HEK293T (cell line): ENCODE results near the gene MORC4.

Experiments used
- CTCF ChIA-PET: fragments of 350-600 bp; formaldehyde crosslinking; extraction: SDS; loops from one replicate; lab custom pipeline; 2021; ENCODE audit warnings: antibody characterized with exemption, inconsistent platforms; lab: Yijun Ruan, JAX
- POLR2A ChIA-PET: fragments of 350-600 bp; formaldehyde crosslinking; extraction: SDS; loops from one replicate; lab custom pipeline; 2020; ENCODE audit warnings: antibody characterized with exemption, inconsistent platforms; lab: Yijun Ruan, JAX
- DNase-seq: peaks from one replicate; pipeline ENCODE4 v3.0.0; 2012; ENCODE audit warnings: mixed read lengths; ENCODE audit errors: extremely low spot score
- ARNT ChIP-seq: fragments of 450-650 bp; IDR thresholded peaks from 2 replicates; pipeline ENCODE4 v1.6.1; 2017; ENCODE audit warnings: mild to moderate bottlenecking
- BHLHE40 ChIP-seq: fragments of 450-650 bp; IDR thresholded peaks from 2 replicates; pipeline ENCODE4 v1.6.1; 2016; ENCODE audit warnings: mild to moderate bottlenecking, moderate library complexity, borderline replicate concordance
- CTBP1 ChIP-seq: fragments of 450-650 bp; IDR thresholded peaks from 2 replicates; pipeline ENCODE4 v1.6.1; 2016; ENCODE audit warnings: borderline replicate concordance
- ELF4 ChIP-seq: fragments of 450-650 bp; IDR thresholded peaks from 2 replicates; pipeline ENCODE4 v1.6.1; 2017; ENCODE audit warnings: antibody characterized with exemption
- FOXA1 ChIP-seq: fragments of 450-650 bp; IDR thresholded peaks from 2 replicates; pipeline ENCODE4 v1.6.1; 2016; ENCODE audit warnings: mild to moderate bottlenecking
- FOXK2 ChIP-seq: fragments of 450-650 bp; IDR thresholded peaks from 2 replicates; pipeline ENCODE4 v1.6.1; 2016; ENCODE audit warnings: mild to moderate bottlenecking
- FOXM1 ChIP-seq: fragments of 450-650 bp; IDR thresholded peaks from 2 replicates; pipeline ENCODE4 v1.6.1; 2017; ENCODE audit warnings: mild to moderate bottlenecking, borderline replicate concordance
- HDGF ChIP-seq: fragments of 450-650 bp; IDR thresholded peaks from 2 replicates; pipeline ENCODE4 v1.6.1; 2017; ENCODE audit warnings: antibody characterized with exemption, borderline replicate concordance
- L3MBTL2 ChIP-seq: fragments of 450-650 bp; conservative IDR thresholded peaks from 2 replicates; pipeline ENCODE4 v1.6.1; 2016; ENCODE audit warnings: mild to moderate bottlenecking
- LEF1 ChIP-seq: fragments of 450-650 bp; IDR thresholded peaks from 2 replicates; pipeline ENCODE4 v1.6.1; 2017; ENCODE audit warnings: mild to moderate bottlenecking, borderline replicate concordance
- NFRKB ChIP-seq: fragments of 450-650 bp; IDR thresholded peaks from 2 replicates; pipeline ENCODE4 v1.6.1; 2016; ENCODE audit warnings: mild to moderate bottlenecking, moderate library complexity
- PKNOX1 ChIP-seq: fragments of 450-650 bp; IDR thresholded peaks from 2 replicates; pipeline ENCODE4 v1.6.1; 2016
- SP1 ChIP-seq: fragments of 450-650 bp; IDR thresholded peaks from 2 replicates; pipeline ENCODE4 v1.6.1; 2017
- SUZ12 ChIP-seq: fragments of 450-650 bp; IDR thresholded peaks from 2 replicates; pipeline ENCODE4 v1.6.1; 2016; ENCODE audit warnings: mild to moderate bottlenecking
- TARDBP ChIP-seq: fragments of 450-650 bp; IDR thresholded peaks from 2 replicates; pipeline ENCODE4 v1.6.1; 2016
- ZNF384 ChIP-seq: fragments of 450-650 bp; IDR thresholded peaks from 2 replicates; pipeline ENCODE4 v1.6.1; 2016

MORC4 gene

GRCh38 chrX:106931831-106932491 is 68.1 kb downstream of the MORC4 start:
- ChIA-PET POLR2A (no interaction called here), CTCF (interaction anchor here (1.0 kb wide), 2 partner anchors 10 to 37 kb away, joined by 4 to 8 read pairs; no protein-coding TSS in a partner anchor)
- no peak for DNase-seq
- TF ChIP-seq FOXK2 (no peak), NFRKB (no peak), ARNT (no peak), BHLHE40 (no peak), L3MBTL2 (no peak), SUZ12 (no peak), FOXM1 (no peak), ELF4 (no peak), TARDBP (no peak), FOXA1 (no peak), HDGF (no peak), ZNF384 (no peak), PKNOX1 (no peak)

GRCh38 chrX:106928227-106928626 is 71.8 kb downstream of the MORC4 start:
- TF ChIP-seq SP1, result no peak
- no peak for TF ChIP-seq BHLHE40
- no peak for TF ChIP-seq FOXK2
- no peak for TF ChIP-seq FOXA1
- no peak for TF ChIP-seq ARNT
- TF ChIP-seq LEF1, result no peak
- TF ChIP-seq HDGF, result no peak
- no peak for TF ChIP-seq SUZ12
- TF ChIP-seq ZNF384, result no peak
- no peak for TF ChIP-seq CTBP1
- TF ChIP-seq FOXM1, result no peak
- no peak for TF ChIP-seq ELF4
- ChIA-PET CTCF (no interaction called here), POLR2A (no interaction called here)
- no peak for DNase-seq

- no peak for DNase-seq
- POLR2A ChIA-PET, result no interaction called here
- TF ChIP-seq NFRKB (no peak), ZNF384 (no peak), HDGF (no peak), FOXK2 (no peak), LEF1 (no peak), CTBP1 (no peak), FOXM1 (no peak), TARDBP (no peak), L3MBTL2 (no peak), ARNT (no peak), SP1 (no peak), BHLHE40 (no peak), PKNOX1 (no peak), FOXA1 (no peak)
- CTCF ChIA-PET, result no interaction called here
Measured at GRCh38 chrX:106927700-106928099, 72.3 kb downstream of the MORC4 start.

GRCh38 chrX:106927023-106927422 is 73.0 kb downstream of the MORC4 start:
- POLR2A ChIA-PET, result no interaction called here
- DNase-seq, result no peak

GRCh38 chrX:106921637-106922036 is 78.4 kb downstream of the MORC4 start:
- DNase-seq, result no peak
- TF ChIP-seq FOXM1 (no peak), ELF4 (no peak), LEF1 (no peak), PKNOX1 (no peak), TARDBP (no peak), SP1 (no peak), SUZ12 (no peak), CTBP1 (no peak), ARNT (no peak), ZNF384 (no peak), HDGF (no peak), BHLHE40 (no peak), NFRKB (no peak), L3MBTL2 (no peak), FOXA1 (no peak), FOXK2 (no peak)
- POLR2A ChIA-PET, result no interaction called here
- CTCF ChIA-PET, result no interaction called here

More at GRCh38 chrX:106927023-106927422, 73.0 kb downstream of the MORC4 start:
- CTCF ChIA-PET, result no interaction called here
- TF ChIP-seq TARDBP (no peak), ELF4 (no peak), LEF1 (no peak), BHLHE40 (no peak), HDGF (no peak), FOXA1 (no peak)

- TF ChIP-seq FOXM1 (no peak), CTBP1 (no peak)
- ChIA-PET CTCF (no interaction called here), POLR2A (no interaction called here)
- DNase-seq, result no peak
Measured at GRCh38 chrX:106919932-106920452, 80.0 kb downstream of the MORC4 start, which contains the start of gene CLDN2. TSS of gene CLDN2 (plus strand) at chrX:106920402. CDS start at chrX:106928229, 7,827 bp downstream.
